ENCODE measurements around the gene WSB1. TPM values are rescaled to one million over a fixed set of nuclear protein-coding genes. Genes with fewer than 3 reads are reported as not detected.

Gene WSB1
- total RNA-seq, 8 experiments from 2014 or later: 64.9 to 305 (median 210) TPM

DNA sequence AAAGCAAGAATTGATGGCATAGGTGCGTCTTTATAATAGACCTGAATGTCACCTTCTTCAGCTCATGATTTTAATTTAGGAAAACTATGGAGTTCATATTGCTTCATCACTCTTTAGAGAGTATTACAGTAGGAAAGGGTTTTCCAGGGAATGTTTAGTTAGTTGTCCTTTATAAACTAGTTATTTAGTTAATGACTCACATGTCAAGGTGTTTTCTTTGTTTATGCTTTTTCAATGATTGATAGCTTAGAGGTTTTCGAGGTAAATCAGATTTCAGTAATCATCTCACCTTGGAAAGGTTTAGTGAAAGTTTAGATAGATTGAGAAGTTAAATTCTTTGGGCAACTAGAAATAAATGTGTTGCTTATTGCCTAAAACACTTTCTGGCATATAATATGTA lies 9.8 kb downstream of the WSB1 start:
- in situ Hi-C loops (cut with MboI; ENCODE audit: low pct_unique_long_range_greater_than_20kb in 2 of 9, low sequenced_read_pairs in 9 of 9, unreplicated experiment in 9 of 9): loop anchor here in 1 of 9 experiments (25.0 kb wide), 1 partner anchor 109 kb away; no protein-coding TSS in a partner anchor
- 92 to 100% (median 96%) methylated on average over 1 to 2 of the region's 2 CpGs; no CpG with 5 or more reads in 1 of the 10 experiments for WGBS, 10 experiments
- no peak for ATAC-seq (replicated peaks in 6 of 8)

GRCh38 chr17:27306276-27306835 lies 12.4 kb downstream of the WSB1 start:
- in situ Hi-C loops (cut with MboI; ENCODE audit: low pct_unique_long_range_greater_than_20kb in 2 of 9, low sequenced_read_pairs in 9 of 9, unreplicated experiment in 9 of 9): loop anchor here in 1 of 9 experiments (25.0 kb wide), 1 partner anchor 106 kb away; no protein-coding TSS in a partner anchor
- WGBS, 10 experiments: 63 to 100% (median 98%) methylated on average over 1 to 6 of the region's 7 CpGs
- ATAC-seq (replicated peaks in 6 of 8): peak in 1 of 8 experiments; percentile 52
- no peak overlapping the region for H3K27ac ChIP-seq
- peaks cover 2 to 4% of the 10 kb centered on the region in 2 donors for H3K4me1 ChIP-seq (replicated peaks in 1 of 2)
- H3K4me3 ChIP-seq: no peak overlapping the region

More for the DNA sequence above, 9.8 kb downstream of the WSB1 start:
- no peak overlapping the region for H3K27ac ChIP-seq
- peaks cover 11 to 19% of the 10 kb centered on the region in 2 donors for H3K4me1 ChIP-seq (replicated peaks in 1 of 2)
- no peak overlapping the region for H3K4me3 ChIP-seq

DNA sequence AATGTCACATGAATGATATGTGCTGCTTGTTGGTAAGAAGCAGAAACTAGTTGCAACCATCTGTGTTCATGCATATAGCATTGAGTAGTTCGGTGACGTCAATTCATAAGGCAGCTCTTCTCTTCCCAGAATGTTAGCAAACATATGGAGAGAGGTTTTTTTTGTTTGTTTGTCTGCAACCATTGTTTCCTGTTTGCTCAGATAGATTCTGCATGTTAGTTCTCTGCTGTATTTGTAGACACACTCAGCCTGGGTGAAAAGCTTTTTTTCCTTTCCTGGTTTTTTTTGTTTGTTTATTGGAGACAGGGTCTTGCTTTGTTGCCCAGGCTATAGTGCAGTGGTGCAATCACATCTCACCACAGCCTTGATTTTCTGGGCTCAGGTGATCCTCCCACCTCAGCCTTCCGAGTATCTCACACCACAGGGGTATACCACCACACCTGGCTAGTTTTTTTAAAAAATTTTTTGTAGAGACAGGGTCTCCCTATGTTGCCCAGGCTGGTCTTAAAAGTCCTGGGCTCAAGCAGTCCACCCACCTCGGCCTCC lies 16.7 kb downstream of the WSB1 start:
- ATAC-seq (replicated peaks in 6 of 8): peak in 2 of 8 experiments; percentile 39 to 59
- 84 to 100% (median 94%) methylated on average over 1 to 4 of the region's 4 CpGs for WGBS, 10 experiments
- in situ Hi-C loops (cut with MboI; ENCODE audit: low pct_unique_long_range_greater_than_20kb in 2 of 9, low sequenced_read_pairs in 9 of 9, unreplicated experiment in 9 of 9): loop anchor here in 1 of 9 experiments (25.0 kb wide), 1 partner anchor 102 kb away; no protein-coding TSS in a partner anchor
- H3K27ac ChIP-seq: no peak overlapping the region
- H3K4me3 ChIP-seq: no peak overlapping the region
- peaks cover 0 to 4% of the 10 kb centered on the region in 2 donors for H3K4me1 ChIP-seq (replicated peaks in 1 of 2)

DNA sequence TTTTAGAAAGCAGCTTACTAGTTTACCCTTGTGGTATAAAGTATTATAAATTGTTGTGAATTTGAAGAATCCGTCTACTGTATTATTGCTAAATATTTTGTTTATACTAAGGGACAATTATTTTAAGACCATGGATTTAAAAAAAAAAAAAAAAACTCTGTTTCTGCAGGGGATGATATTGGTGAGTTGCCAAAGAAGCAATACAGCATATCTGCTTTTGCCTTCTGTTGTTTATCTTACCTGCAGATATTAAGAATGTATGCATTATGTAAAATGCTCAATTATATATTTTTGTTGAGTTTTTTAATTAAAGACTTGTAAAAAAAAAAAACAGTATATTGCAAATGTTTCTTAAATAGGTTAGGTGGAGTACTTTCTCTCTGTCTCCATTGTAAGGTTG lies 19.4 kb downstream of the WSB1 start:
- in situ Hi-C loops (cut with MboI; ENCODE audit: low pct_unique_long_range_greater_than_20kb in 2 of 9, low sequenced_read_pairs in 9 of 9, unreplicated experiment in 9 of 9): loop anchor here in 1 of 9 experiments (25.0 kb wide), 1 partner anchor 99 kb away; no protein-coding TSS in a partner anchor
- H3K4me3 ChIP-seq: no peak overlapping the region

DNA sequence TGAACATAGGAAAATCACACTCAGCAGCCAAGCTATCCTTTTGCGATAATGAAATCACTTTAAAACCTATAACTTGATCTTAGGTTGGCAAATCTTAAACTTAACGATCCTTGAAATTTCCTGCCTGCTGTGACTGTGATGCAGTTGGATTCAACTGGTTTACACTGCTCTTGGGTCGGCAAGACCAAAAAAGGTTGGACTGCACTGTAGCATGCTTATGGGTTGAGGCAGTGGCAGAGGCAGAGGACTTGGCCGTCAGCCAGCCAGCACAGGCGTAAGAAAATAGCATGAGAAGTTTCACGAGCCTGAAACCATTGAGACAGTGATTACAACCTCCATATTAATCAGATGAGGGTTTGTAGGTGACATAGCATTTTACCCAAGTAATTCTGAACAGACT lies 21.4 kb downstream of the WSB1 start:
- Histone ChIP-seq H3K4me1 (replicated peaks in 1 of 2) (peaks cover 0 to 4% of the 10 kb centered on the region in 2 donors), H3K4me3 (no peak overlapping the region), H3K27ac (peak overlapping the region in 1 of 2 donors; percentile 71)
- in situ Hi-C loops (cut with MboI; ENCODE audit: low pct_unique_long_range_greater_than_20kb in 2 of 9, low sequenced_read_pairs in 9 of 9, unreplicated experiment in 9 of 9): loop anchor here in 1 of 9 experiments (25.0 kb wide), 1 partner anchor 97 kb away; no protein-coding TSS in a partner anchor
- WGBS, 10 experiments: 0 to 96% (median 84%) methylated on average over 1 to 6 of the region's 6 CpGs
- peak; percentile 45 to 94 (median 84) for ATAC-seq (replicated peaks in 6 of 8)

More for the DNA sequence above, 19.4 kb downstream of the WSB1 start:
- no peak for ATAC-seq (replicated peaks in 6 of 8)
- Histone ChIP-seq H3K4me1 (replicated peaks in 1 of 2) (peaks cover 0 to 4% of the 10 kb centered on the region in 2 donors), H3K27ac (no peak overlapping the region)
- 63 to 100% (median 89%) methylated on average over 1 of the region's 1 CpG; no CpG with 5 or more reads in 1 of the 10 experiments for WGBS, 10 experiments

- in situ Hi-C loops (cut with MboI; ENCODE audit: low pct_unique_long_range_greater_than_20kb in 2 of 9, low sequenced_read_pairs in 9 of 9, unreplicated experiment in 9 of 9): loop anchor here in 1 of 9 experiments (25.0 kb wide), 1 partner anchor 96 kb away; no protein-coding TSS in a partner anchor
- 70 to 100% (median 94%) methylated on average over 1 to 7 of the region's 7 CpGs; no CpG with 5 or more reads in 1 of the 10 experiments for WGBS, 10 experiments
- ATAC-seq (replicated peaks in 6 of 8): no peak
- peak overlapping the region in 1 of 2 donors; percentile 71 for H3K27ac ChIP-seq
- H3K4me1 ChIP-seq (replicated peaks in 1 of 2): peaks cover 0 to 4% of the 10 kb centered on the region in 2 donors
- no peak overlapping the region for H3K4me3 ChIP-seq
Measured at GRCh38 chr17:27315796-27316465, 22.0 kb downstream of the WSB1 start.

DNA sequence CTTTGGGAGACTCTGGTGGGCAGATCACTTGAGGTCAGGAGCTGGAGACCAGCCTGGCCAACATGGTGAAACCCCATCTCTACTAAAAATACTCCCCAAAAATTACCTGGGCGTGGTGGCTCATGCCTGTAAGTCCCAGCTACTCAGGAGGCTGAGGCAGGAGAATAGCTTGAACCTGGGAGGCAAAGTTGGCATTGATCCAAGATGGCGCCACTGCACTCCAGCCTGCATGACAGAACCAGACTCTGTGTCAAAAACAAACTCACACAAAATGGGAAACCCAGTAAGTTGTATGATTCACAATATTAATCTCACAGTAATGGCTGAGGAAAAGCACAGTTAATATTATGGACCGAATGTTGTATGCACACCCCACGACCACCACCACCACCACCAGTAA lies 24.3 kb downstream of the WSB1 start:
- no peak for ATAC-seq (replicated peaks in 6 of 8)
- 58 to 95% (median 90%) methylated on average over 2 to 3 of the region's 4 CpGs; no CpG with 5 or more reads in 4 of the 10 experiments for WGBS, 10 experiments

DNA sequence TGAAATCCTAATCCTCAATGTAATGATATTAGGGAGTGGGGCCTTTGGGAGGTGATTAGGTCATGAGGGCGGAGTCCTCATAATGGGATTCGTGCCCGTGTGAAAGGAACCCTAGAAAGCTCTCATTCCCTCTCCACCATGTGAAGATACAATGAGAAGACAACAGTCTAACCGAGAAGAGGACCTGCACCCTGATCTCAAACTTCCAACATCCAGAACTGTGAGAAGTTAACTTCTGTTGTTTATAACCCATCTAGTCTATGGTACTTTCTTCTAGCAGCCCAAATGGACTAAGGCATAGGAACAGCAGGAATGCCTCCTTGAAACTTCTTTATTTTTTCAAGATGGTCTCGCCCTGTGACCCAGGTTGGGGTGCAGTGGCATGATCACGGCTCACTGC lies 24.7 kb downstream of the WSB1 start:
- peak in 1 of 8 experiments; percentile 12 for ATAC-seq (replicated peaks in 6 of 8)
- Histone ChIP-seq H3K4me3 (no peak overlapping the region), H3K4me1 (replicated peaks in 1 of 2) (peaks cover 0 to 7% of the 10 kb centered on the region in 2 donors), H3K27ac (no peak overlapping the region)
- 37 to 93% (median 79%) methylated on average over 1 to 5 of the region's 6 CpGs for WGBS, 10 experiments
- in situ Hi-C loops (cut with MboI; ENCODE audit: low pct_unique_long_range_greater_than_20kb in 2 of 9, low sequenced_read_pairs in 9 of 9, unreplicated experiment in 9 of 9): loop anchor here in 1 of 9 experiments (25.0 kb wide), 1 partner anchor 94 kb away; no protein-coding TSS in a partner anchor

More for the DNA sequence above, 24.3 kb downstream of the WSB1 start:
- Histone ChIP-seq H3K27ac (no peak overlapping the region), H3K4me3 (no peak overlapping the region), H3K4me1 (replicated peaks in 1 of 2) (peaks cover 0 to 4% of the 10 kb centered on the region in 2 donors)
- in situ Hi-C loops (cut with MboI; ENCODE audit: low pct_unique_long_range_greater_than_20kb in 2 of 9, low sequenced_read_pairs in 9 of 9, unreplicated experiment in 9 of 9): loop anchor here in 1 of 9 experiments (25.0 kb wide), 1 partner anchor 94 kb away; no protein-coding TSS in a partner anchor

GRCh38 chr17:27319541-27320221 lies 25.8 kb downstream of the WSB1 start:
- no peak overlapping the region for H3K27ac ChIP-seq
- in situ Hi-C loops (cut with MboI; ENCODE audit: low pct_unique_long_range_greater_than_20kb in 2 of 9, low sequenced_read_pairs in 9 of 9, unreplicated experiment in 9 of 9): loop anchor here in 1 of 9 experiments (25.0 kb wide), 1 partner anchor 93 kb away; no protein-coding TSS in a partner anchor
- 0 to 93% (median 59%) methylated on average over 1 to 4 of the region's 4 CpGs; no CpG with 5 or more reads in 4 of the 10 experiments for WGBS, 10 experiments
- H3K4me3 ChIP-seq: no peak overlapping the region
- ATAC-seq (replicated peaks in 6 of 8): peak in 6 of 8 experiments; percentile 15 to 51 (median 26)
- peaks cover 0 to 8% of the 10 kb centered on the region in 2 donors for H3K4me1 ChIP-seq (replicated peaks in 1 of 2)

DNA sequence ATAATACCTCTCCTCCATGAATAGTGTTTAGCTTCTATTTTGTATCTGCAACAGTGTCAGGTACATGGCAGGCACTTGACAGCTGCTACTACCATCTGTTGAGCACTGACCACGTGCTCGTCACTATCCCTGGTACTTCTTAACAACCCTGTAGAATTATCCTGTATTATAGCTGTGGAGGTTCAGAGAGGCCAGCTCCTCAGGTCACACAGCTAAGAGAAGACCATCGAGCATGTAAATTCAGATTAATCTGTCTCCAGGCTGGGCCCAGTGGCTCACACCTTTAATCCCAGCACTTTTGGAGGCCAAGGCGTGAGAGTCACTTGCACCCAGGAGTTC lies 26.3 kb downstream of the WSB1 start:
- 80 to 100% (median 90%) methylated on average over 1 to 4 of the region's 4 CpGs; no CpG with 5 or more reads in 2 of the 10 experiments for whole genome bisulfite sequencing, 10 experiments
- no peak overlapping the region for H3K27ac ChIP-seq

GRCh38 chr17:27321372-27321771 lies 27.5 kb downstream of the WSB1 start:
- 59 to 100% (median 77%) methylated on average over 1 to 2 of the region's 2 CpGs; no CpG with 5 or more reads in 4 of the 10 experiments for WGBS, 10 experiments
- Histone ChIP-seq H3K4me3 (no peak overlapping the region), H3K4me1 (replicated peaks in 1 of 2) (peaks cover 0 to 4% of the 10 kb centered on the region in 2 donors), H3K27ac (no peak overlapping the region)
- no peak for ATAC-seq (replicated peaks in 6 of 8)
- in situ Hi-C loops (cut with MboI; ENCODE audit: low pct_unique_long_range_greater_than_20kb in 2 of 9, low sequenced_read_pairs in 9 of 9, unreplicated experiment in 9 of 9): loop anchor here in 1 of 9 experiments (25.0 kb wide), 1 partner anchor 91 kb away; no protein-coding TSS in a partner anchor

More for the DNA sequence above, 26.3 kb downstream of the WSB1 start:
- H3K4me1 ChIP-seq (replicated peaks in 1 of 2): peaks cover 0 to 4% of the 10 kb centered on the region in 2 donors
- no peak for ATAC-seq (replicated peaks in 6 of 8)
- no peak overlapping the region for H3K4me3 ChIP-seq
- in situ Hi-C loops (cut with MboI; ENCODE audit: low pct_unique_long_range_greater_than_20kb in 2 of 9, low sequenced_read_pairs in 9 of 9, unreplicated experiment in 9 of 9): loop anchor here in 1 of 9 experiments (25.0 kb wide), 1 partner anchor 92 kb away; no protein-coding TSS in a partner anchor

DNA sequence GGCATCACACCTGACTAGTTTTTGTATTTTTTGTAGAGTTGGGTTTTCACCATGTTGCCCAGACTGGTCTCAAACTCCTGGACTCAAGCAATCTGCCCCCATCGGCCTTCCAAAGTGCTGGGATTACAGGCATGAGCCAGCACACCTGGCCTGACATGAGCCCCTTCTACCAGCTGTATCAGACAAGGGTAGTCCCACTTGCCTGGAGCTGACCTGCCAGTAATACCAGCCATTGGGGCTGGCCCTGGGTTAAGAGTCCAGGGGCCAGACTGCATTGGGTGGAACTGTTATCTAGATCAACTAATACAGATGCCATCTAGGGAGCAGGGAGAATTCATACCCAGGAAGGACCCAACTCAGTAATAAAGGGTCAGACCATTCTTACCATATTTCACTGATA lies 28.1 kb downstream of the WSB1 start:
- Histone ChIP-seq H3K4me1 (replicated peaks in 1 of 2) (peaks cover 0 to 4% of the 10 kb centered on the region in 2 donors), H3K4me3 (no peak overlapping the region), H3K27ac (no peak overlapping the region)
- no peak for ATAC-seq (replicated peaks in 6 of 8)
- WGBS, 10 experiments: 80 to 100% (median 100%) methylated on average over 1 of the region's 1 CpG; no CpG with 5 or more reads in 5 of the 10 experiments
- in situ Hi-C loops (cut with MboI; ENCODE audit: low pct_unique_long_range_greater_than_20kb in 2 of 9, low sequenced_read_pairs in 9 of 9, unreplicated experiment in 9 of 9): loop anchor here in 1 of 9 experiments (25.0 kb wide), 1 partner anchor 90 kb away; no protein-coding TSS in a partner anchor

All from motor neuron (in vitro differentiated cells).